Measurements from ENCODE around the gene DLX5.

Gene DLX5

GRCh38 chr7:97005183-97006054, 19.2 kb downstream of the DLX5 start, which contains the start of gene DLX6:
Gene DLX6, plus strand, starts transcription at chr7:97005553. Its CDS starts 425 bp downstream, at chr7:97005978.
- DNase-seq (ENCODE audit: low read depth in 2 of 2) = peak; percentile 34 to 35

- DNase-seq (ENCODE audit: low read depth in 2 of 2) = no peak
Observed at GRCh38 chr7:97004247-97005182, 20.1 kb downstream of the DLX5 start.

- DNase-seq (ENCODE audit: low read depth in 2 of 2) = no peak
Observed at GRCh38 chr7:97003262-97004246, 21.1 kb downstream of the DLX5 start.

- no peak for DNase-seq (ENCODE audit: low read depth in 2 of 2)
Observed at GRCh38 chr7:97002555-97003261, 21.9 kb downstream of the DLX5 start.

GRCh38 chr7:97001656-97002554, 22.7 kb downstream of the DLX5 start:
- no peak for DNase-seq (ENCODE audit: low read depth in 2 of 2)

- DNase-seq (ENCODE audit: low read depth in 2 of 2) = no peak
Observed at GRCh38 chr7:97001221-97001620, 23.4 kb downstream of the DLX5 start.

- no peak for DNase-seq (ENCODE audit: low read depth in 2 of 2)
Observed at GRCh38 chr7:96998744-96999143, 25.9 kb downstream of the DLX5 start.

- DNase-seq (ENCODE audit: low read depth in 2 of 2) = no peak
Observed at GRCh38 chr7:96998333-96998732, 26.3 kb downstream of the DLX5 start.

GRCh38 chr7:96997512-96998032, 27.1 kb downstream of the DLX5 start:
- no peak for DNase-seq (ENCODE audit: low read depth in 2 of 2)

- no peak for DNase-seq (ENCODE audit: low read depth in 2 of 2)
Observed at GRCh38 chr7:96996958-96997511, 27.6 kb downstream of the DLX5 start.

GRCh38 chr7:96996111-96996957, 28.3 kb downstream of the DLX5 start:
- DNase-seq (ENCODE audit: low read depth in 2 of 2) = no peak

GRCh38 chr7:96995406-96996110, 29.1 kb downstream of the DLX5 start:
- DNase-seq (ENCODE audit: low read depth in 2 of 2) = no peak

- no peak for DNase-seq (ENCODE audit: low read depth in 2 of 2)
Observed at GRCh38 chr7:96993980-96994379, 30.7 kb downstream of the DLX5 start.

GRCh38 chr7:96993094-96993865, 31.4 kb downstream of the DLX5 start:
- no peak for DNase-seq (ENCODE audit: low read depth in 2 of 2)

GRCh38 chr7:96992192-96993005, 32.2 kb downstream of the DLX5 start:
- no peak for DNase-seq (ENCODE audit: low read depth in 2 of 2)
